Measurements from ENCODE around the gene NEGR1.

- TF ChIP-seq CTCF (IDR thresholded peaks at IDR 0.05) (no peak), POLR2A (IDR thresholded peaks at IDR 0.05) (no peak)
These were observed 397.2 kb downstream of the NEGR1 start for GRCh38 chr1:71885171-71885570.

Data from heart left ventricle (tissue), 13 donors.